HG03108 (cell line): ENCODE measurements around the gene ZNF627.
"Not testable (repeated sequence)": the region's sequence is repeated elsewhere in the genome, so short reads cannot be mapped to it uniquely, and the experiment has no call there.

Experiments used
- ATAC-seq: cut with Tn5 transposase; IDR thresholded peaks from one replicate; pipeline ENCODE4 v1.9.1; 2021; ENCODE audit warnings: moderate library complexity; ENCODE audit not compliant: unreplicated experiment

Gene ZNF627

DNA sequence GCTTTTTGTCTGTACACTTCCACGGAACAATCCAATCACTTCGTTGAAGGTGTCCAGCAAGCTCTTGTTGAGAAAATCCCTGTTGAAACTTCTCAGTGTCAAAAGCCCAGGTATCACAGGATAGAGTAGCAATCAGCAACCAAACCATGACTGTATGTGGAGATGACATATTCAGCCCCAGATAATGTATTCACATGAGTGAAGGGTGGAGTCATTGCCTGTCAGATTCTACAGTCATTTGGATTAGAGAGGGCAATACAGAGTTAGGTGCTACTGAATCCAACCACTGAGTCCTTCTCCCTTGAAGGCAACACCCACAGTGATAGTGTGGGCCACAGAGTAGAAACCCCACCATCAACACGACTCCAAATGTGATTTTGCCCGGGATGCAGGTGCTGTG is 23.3 kb downstream of the ZNF627 start:
- no peak for ATAC-seq

DNA sequence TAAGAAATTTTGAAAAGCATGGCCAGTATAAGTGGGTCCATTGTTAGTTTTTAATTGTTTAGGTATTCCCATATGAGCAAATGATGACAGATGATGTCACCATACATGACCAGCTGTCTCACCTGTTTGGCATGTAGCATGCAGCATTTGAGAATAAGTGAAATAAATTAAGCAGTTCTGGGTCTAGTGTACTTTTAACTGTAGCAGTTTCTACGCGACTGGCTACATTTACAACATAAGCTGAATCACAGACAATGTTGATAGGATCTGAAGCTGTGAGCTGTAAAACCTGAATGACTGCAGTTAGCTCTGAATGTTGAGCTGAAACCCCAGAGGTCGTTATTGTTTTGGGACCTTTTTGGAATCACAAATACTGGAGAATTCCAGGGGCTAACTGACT is 25.1 kb downstream of the ZNF627 start:
- ATAC-seq, result not testable (repeated sequence)

DNA sequence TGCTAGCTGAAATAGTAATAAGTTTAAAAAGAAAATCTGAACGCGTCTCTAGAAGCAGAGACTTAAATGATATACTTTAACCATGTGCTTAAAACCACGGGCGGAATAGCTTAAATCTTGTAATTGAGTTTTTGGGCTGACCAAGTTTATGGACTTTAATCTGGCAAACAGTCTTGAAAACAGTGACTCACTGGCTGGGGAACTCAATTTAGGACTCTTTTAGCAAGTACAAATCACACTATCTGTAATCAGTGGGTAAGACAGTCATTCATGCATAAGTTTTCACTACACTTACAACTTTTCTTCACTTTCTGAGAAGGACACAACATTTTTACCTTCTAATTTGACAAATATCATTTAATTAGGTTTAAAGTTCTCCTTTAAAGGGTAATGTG is 26.8 kb downstream of the ZNF627 start:
- no peak for ATAC-seq

DNA sequence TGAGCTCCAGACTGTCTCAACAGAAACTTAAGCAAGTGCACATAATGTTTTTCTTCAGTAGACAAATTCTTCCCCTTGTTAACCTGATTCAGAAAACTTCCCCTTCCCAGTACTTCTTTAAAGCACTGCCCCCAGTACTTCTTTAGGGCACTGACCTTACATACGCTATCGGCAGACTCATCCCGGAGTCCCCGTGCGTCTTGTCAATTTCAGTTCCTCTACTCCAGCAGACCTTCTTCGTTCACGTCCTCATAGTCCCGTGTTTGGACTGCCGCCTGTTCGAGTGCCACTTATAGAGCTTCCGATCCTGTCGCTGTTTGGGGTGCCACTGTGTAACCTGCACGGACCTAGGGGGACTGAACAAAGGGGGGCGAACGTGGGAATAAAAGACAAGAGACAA is 29.0 kb downstream of the ZNF627 start:
- no peak for ATAC-seq

DNA sequence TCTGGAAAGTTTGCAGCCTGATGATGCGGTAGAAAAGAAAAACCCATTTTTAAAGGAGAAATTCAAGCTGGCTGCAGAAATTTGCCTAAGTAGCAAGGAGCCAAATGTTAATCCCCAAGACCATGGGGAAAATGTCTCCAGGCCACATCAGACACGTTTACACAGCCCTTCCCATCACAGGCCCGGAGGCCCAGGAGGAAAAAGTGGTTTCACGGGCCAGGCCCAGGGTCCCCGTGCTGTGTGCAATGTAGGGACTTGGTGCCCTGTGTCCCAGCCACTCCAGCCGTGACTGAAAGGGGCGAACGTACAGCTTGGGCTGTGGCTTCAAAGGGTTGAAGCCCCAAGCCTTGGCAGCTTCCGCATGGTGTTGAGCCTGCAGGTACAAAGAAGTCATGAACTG is 35.9 kb downstream of the ZNF627 start:
- no peak for ATAC-seq

DNA sequence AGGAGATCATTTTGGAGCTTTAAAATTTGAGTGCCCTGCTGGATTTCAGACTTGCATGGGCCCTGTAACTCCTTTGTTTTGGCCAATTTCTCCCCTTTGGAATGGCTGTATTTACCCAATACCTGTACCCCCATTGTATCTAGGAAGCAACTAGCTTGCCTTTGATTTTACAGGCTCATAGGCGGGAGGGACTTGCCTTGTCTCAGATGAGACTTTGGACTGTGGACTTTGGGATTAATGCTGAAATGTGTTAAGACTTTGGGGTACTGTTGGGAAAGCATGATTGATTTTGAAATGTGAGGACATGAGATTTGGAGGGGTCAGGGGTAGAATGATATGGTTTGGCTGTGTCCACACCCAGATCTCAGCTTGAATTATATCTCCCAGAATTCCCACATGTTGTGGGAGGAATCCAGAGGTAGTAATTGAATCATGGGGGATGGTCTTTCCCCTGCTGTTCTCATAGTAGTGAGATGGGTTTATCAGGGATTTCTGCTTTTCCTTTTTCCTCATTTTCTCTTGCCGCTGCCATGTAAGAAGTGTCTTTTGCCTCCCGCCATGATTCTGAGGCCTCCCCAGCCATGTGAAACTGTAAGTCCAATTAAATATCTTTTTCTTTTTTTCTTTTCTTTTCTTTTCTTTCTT is 36.9 kb downstream of the ZNF627 start:
- ATAC-seq, result not testable (repeated sequence)

DNA sequence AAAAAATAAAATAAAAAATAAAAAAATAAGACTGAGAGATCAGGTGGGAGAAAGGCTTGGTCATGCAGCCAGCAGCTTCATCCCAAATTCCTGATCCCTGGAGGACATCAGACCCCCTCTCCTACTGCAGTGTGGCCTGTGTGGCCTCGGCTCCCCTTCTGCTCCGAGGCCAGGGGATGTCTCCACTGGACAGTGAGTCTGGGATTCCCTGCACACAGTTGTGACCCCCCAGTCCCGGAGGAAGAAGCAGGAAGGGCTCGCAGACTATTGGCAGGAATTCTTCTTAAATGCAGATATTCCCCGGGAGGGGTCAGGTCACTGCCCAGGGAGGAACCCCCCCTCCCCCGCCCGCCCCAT is 41.9 kb downstream of the ZNF627 start:
- no peak for ATAC-seq

DNA sequence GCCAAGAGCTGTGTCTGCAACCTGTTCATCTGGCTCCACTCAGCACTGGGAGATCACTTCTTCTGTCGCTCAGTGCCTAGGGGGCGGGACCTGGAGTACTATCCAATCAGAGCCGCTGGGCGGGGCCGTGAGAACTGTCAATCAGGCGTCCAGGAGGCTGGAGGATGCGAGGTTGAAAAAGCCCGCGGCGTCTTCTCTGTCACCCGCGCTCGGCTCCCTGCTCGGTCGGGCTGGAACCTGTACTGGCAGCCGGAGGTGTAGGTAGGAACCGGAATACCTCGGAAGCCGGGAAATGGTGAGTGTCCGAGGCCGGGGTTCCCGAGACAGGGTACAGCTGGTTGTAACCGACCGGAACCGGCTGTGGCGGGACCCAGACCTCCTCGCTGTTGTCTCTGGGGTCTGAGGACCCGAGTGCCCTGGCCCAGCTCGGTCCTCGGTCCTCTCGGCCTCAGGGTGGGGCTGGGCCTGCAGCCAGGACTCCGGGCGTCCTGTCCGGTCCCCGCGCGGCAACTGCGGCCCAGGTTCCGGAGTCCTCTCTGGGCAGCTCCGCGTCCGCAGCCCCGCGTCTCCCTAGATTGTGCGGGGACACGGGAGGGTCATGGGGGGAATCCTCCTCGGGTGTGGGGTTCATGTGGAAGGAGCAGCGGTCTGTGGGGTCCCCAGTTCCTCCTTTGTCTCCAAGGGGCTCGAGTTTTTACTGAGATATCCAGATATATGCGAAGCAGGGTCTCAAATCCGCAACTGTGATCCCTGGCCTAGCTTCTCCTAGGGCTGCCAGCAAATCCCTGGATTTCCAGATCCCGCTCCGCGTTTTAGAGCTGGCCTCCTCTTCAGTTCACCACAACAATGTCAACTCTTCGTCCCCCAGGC is 42.6 kb downstream of the ZNF627 start:
- ATAC-seq, result peak; percentile 96

DNA sequence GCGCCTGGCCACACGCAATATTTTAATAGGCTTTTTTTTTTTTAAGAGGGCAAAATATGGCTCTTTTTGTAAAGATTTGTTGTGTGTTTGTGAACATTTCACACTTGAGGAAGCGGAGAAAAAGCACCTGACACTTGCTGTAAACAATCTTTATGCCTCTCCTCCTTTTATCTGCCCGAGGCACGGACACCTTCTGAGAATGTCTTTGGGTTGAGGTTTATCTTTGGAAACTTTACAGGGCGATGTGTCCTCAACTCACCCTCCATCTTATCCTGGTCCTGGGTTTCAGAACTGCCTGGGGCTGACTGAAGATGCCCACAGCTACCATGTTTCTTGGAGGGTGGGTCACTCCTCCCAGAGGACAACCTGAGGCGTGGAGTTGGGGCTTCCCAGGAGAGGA is 44.0 kb downstream of the ZNF627 start:
- no peak for ATAC-seq

DNA sequence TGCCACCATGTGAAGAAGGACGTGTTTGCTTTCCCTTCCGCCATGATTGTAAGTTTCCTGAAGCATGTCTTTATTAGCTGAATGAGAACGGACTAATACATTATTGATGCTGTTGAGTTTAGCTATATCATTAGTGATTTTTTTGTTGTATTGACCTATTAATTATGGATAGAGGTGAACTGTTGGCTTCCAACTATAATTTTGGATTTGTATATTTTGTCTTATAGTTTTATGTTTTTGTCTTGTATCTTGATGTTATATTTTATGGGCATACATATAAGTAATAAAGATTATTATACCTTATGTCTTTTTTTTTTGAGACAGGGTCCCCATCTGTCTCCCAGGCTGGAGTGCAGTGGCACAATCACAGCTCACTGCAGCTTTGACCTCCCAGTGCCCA is 45.6 kb downstream of the ZNF627 start:
- no peak for ATAC-seq

DNA sequence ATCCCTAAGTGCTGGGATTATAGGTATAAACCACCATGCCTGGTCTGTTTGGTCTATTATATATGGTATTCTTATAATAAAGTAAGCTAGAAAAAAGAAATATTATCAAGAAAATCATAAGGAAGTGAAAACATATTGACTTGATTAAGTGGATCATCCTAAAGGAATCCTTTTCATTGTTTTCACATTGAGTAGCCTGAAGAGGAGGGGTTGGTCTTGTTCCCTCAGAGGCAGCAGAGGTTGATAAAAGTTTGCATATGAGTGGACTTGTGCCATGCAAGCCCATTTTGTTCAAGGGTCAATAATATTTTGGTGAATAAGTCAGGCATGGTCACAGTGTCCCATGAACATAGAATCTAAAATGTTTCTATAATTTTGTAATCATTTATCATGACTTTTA is 52.7 kb downstream of the ZNF627 start:
- no peak for ATAC-seq

DNA sequence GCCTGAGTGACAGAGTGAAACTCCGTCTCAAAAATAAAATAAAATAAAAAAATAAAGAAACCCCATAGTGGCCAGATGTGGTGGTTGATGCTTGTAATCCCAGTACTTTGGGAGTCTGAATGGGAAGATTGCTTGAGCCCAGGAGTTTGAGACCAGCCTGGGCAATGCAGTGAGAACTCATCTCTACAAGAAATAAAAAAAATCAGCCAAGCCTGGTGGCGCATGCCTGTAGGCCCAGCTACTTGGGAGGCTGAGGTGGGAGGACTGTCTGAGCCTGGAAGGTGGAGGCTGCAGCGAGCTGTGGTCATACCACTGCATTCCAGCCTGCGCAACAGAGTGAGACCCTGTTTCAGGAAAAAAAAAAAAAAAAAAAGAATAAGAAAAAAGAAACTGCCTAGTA is 53.8 kb downstream of the ZNF627 start:
- no peak for ATAC-seq

DNA sequence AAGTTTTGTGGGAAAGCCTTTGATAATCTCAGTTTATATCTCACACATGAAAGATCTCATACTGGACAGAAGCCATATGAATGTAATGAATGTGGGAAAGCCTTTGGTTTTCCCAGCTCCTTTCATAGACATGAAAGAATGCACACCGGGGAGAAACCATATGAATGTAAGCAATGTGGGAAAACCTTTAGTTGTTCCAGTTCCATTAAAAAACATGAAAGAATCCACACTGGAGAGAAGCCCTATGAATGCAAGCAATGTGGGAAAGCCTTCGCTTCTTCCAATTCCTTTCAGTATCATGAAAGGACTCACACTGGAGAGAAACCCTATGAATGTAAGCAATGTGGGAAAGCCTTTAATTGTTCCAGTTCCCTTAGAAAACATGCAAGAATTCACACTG is 54.8 kb downstream of the ZNF627 start:
- no peak for ATAC-seq

DNA sequence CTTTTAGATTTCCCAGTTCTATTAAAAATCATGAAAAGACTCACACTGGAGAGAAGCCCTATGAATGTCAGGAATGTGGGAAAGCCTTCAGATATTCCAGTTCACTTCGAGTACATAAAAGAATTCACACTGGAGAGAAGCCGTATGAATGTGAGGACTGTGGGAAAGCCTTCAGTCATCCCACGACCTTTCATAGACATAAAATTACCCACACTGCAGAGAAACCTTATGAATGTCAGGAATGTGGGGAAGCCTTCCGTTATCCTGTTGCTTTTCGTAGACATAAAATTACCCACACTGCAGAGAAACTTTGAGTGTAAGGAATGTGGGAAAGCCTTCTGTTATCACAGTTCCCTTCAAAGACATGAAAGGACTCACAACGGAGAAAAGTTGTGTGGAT is 55.2 kb downstream of the ZNF627 start:
- ATAC-seq, result no peak

DNA sequence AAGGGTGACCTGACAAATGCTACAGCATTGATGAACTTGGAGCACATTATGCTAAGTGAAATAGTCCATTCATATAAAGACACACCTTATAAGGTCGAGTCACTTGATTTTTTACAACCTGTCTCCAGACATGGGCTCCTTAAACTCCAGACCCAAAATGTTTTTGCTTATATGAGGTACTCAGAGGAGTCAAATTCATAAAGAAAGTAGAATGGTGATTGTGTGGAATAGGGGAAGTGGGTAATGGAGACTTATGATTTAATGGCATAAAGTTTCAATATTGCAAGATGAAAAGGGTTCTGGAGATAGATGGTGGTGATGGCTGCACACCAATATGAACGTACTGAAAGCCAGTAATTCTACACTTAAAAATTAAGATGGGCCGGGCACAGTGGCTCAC is 59.3 kb downstream of the ZNF627 start:
- ATAC-seq, result no peak

DNA sequence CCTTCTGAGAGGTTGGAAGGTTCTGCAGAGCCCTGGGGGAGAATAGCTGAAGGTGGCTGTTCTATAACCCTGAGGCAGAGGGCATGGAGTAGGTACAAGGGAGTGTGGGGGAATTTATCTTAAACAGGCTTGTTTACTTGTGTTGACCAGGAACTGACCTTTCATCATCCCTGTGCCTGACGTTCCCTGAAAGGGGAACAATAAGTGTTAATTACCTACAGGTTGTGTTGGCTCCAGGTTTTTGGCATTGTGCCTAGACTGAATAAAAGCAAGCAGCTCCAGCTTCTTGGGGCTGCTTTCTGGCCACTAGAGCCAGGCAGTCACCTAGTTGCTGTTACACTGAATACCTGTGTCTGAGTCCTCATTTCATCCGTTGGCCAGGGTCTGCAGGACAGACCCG is 60.0 kb downstream of the ZNF627 start:
- no peak for ATAC-seq

DNA sequence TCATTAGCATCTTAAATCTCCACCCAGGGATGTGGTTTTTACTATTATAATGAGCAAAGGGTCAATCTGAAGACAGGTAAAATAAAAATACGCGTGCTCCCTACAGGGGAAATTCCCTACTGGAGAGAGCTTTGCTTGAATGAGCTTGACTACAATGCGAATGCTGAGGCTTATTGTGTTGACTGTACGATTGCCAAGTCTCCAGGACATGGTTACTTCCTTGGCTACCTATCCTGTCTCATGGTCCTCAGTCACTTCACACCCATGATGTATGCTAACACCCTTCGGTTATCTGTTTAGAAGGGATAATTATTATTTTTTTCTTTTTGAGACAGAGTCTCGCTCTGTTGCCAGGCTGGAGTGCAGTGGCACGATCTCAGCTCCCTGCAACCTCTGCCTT is 61.7 kb downstream of the ZNF627 start:
- ATAC-seq, result no peak

DNA sequence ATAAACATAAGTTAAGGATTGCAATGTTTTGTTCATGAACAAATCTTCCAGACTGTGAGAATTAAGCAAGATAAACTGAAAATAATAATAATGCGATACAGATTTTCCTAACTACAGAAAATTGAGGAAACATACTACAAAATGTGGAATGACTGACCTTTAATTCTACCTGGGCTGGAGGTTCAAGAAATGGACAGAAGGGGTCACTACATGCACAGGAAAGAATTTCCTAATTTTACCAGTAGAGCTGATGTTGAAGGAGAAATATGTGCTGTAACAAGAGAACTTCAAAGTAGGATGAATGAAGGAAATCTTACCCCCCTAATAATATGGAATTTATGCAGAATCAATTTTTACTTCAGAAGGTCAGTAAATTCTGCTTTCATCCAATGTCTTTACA is 62.3 kb downstream of the ZNF627 start:
- no peak for ATAC-seq

DNA sequence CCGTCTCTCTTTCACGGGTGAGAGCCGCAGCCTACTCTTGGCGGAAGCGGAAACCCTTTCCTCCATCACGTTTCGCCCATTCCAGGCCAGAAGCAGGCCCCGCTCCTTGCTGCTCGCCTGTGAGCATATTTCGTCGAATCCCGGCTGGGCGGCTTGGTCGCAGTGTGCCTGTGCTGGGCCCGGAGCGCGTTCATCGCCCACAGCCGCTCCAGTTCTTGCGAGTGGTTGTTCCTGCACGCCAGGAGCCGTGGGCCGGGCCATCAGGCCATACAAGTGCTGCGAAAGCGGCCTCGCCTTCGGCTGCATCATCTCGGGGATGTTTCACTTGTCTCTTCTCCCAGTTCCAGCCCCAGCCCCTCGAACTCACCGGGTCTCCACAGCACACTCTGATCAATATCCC is 65.0 kb downstream of the ZNF627 start:
- ATAC-seq, result no peak

DNA sequence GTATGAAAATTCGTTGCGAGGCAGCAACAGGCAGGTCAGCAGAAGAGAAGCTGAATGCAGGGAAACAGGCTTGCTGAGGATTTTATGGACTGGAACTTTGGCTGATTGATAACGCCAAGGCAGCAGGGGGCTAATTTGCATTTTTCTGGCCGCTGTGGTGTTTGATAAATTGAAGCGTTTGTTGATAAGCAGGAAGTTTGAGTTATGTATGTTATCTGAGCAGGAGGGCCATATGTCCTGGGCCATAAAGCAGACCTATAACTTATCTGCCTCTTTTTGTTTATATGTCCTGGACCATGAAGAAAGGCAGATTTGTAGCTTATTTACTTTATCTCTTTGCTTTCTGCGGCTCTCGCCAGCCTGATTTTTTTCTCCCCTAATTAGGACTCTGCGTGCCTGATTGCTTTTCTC is 65.9 kb downstream of the ZNF627 start:
- no peak for ATAC-seq
